SK-N-SH (cell line): ENCODE data around the gene XKR8. TPM values are rescaled to one million over a fixed set of nuclear protein-coding genes. Genes with fewer than 3 reads are reported as not detected.

Experiments used
- CTCF ChIA-PET: fragments of 300-600, 350-600 bp; formaldehyde crosslinking; extraction: SDS; loops from one replicate; lab custom pipeline; 2021; lab: Yijun Ruan, JAX
- POLR2A ChIA-PET: fragments of 350-600 bp; sonication (Branson Sonifier 250); formaldehyde crosslinking; extraction: SDS; loops from one replicate; lab custom pipeline; 2020; ENCODE audit warnings: antibody characterized with exemption, inconsistent platforms; lab: Yijun Ruan, JAX
- DNase-seq: peaks from one replicate; pipeline ENCODE4 v3.0.0; 2012
- H2AFZ ChIP-seq: fragments of 200-600 bp; sonication (generic); 2 replicates; pipeline ENCODE4 v1.8.1; 2016; ENCODE audit warnings: antibody characterized with exemption, mild to moderate bottlenecking, low read depth
- H3F3A ChIP-seq: fragments of 200-600 bp; sonication (generic); replicated peaks from 2 replicates; pipeline ENCODE3; 2016; ENCODE audit warnings: antibody characterized with exemption, mild to moderate bottlenecking; ENCODE audit not compliant: insufficient read depth
- H3K27ac ChIP-seq, 2 experiments: fragments of 200-500 bp in 1 of 2; fragments of 200-600 bp in 1 of 2; sonication (Bioruptor generic) in 1 of 2; sonication (generic), shearing (Covaris generic) in 1 of 2; 2 replicates each; pipeline versions ENCODE4 v1.5.1 to v1.6.1; 2014 to 2016; ENCODE audit warnings: low read depth in 2 of 2, inconsistent platforms in 1 of 2, low read length in 1 of 2, mild to moderate bottlenecking in 1 of 2, mixed read lengths in 1 of 2
- H3K27me3 ChIP-seq: fragments of 200-600 bp; sonication (generic), shearing (Covaris generic); 2 replicates; pipeline ENCODE4 v1.6.1; 2016; ENCODE audit warnings: mixed run types; ENCODE audit not compliant: insufficient read depth
- H3K36me3 ChIP-seq, 2 experiments: fragments of 200-500 bp in 1 of 2; fragments of 200-600 bp in 1 of 2; sonication (Bioruptor generic) in 1 of 2; sonication (generic) in 1 of 2; replicated peaks in 1 of 2; 2 replicates each; pipeline versions ENCODE3 to v1.5.1; 2014 to 2016; ENCODE audit warnings: low read length in 1 of 2, mild to moderate bottlenecking in 1 of 2; ENCODE audit not compliant: insufficient read depth in 2 of 2, control insufficient read depth in 1 of 2
- H3K4me1 ChIP-seq, 2 experiments: fragments of 200-500 bp in 1 of 2; fragments of 200-600 bp in 1 of 2; sonication (Bioruptor generic) in 1 of 2; sonication (generic), shearing (Covaris generic) in 1 of 2; 2 replicates each; pipeline versions ENCODE4 v1.5.1 to v1.6.1; 2014 to 2016; ENCODE audit warnings: low read depth in 1 of 2, low read length in 1 of 2, mixed run types in 1 of 2; ENCODE audit not compliant: insufficient read depth in 2 of 2, control insufficient read depth in 1 of 2
- H3K4me2 ChIP-seq: fragments of 200-600 bp; sonication (generic), shearing (Covaris generic); 2 replicates; pipeline ENCODE4 v1.6.1; 2017; ENCODE audit warnings: mixed run types
- H3K4me3 ChIP-seq, 2 experiments: fragments of 200-500 bp in 1 of 2; fragments of 200-600 bp in 1 of 2; sonication (Bioruptor generic) in 1 of 2; sonication (generic), shearing (Covaris generic) in 1 of 2; 2 replicates each; pipeline versions ENCODE4 v1.5.1 to v1.8.1; 2014 to 2016; ENCODE audit warnings: low read depth in 2 of 2, inconsistent platforms in 1 of 2, low read length in 1 of 2, mild to moderate bottlenecking in 1 of 2, mixed read lengths in 1 of 2, moderate library complexity in 1 of 2
- H3K79me2 ChIP-seq: fragments of 200-600 bp; sonication (generic); 2 replicates; pipeline ENCODE4 v1.8.1; 2017; ENCODE audit warnings: mild to moderate bottlenecking; ENCODE audit not compliant: insufficient read depth
- H3K9ac ChIP-seq: fragments of 200-600 bp; sonication (generic); 2 replicates; pipeline ENCODE4 v1.6.1; 2017; ENCODE audit warnings: mixed run types
- H3K9me2 ChIP-seq: fragments of 200-600 bp; sonication (generic); 2 replicates; pipeline ENCODE4 v1.6.1; 2017; ENCODE audit warnings: mixed run types
- H3K9me3 ChIP-seq: fragments of 200-600 bp; sonication (generic); 2 replicates; pipeline ENCODE4 v1.6.1; 2017; ENCODE audit warnings: mixed run types, mild to moderate bottlenecking, moderate library complexity
- H4K20me1 ChIP-seq: fragments of 200-600 bp; sonication (generic); 2 replicates; pipeline ENCODE4 v1.6.1; 2017; ENCODE audit warnings: mild to moderate bottlenecking, mixed run types; ENCODE audit not compliant: insufficient read depth
- EP300 ChIP-seq, 2 experiments: IDR thresholded peaks; 2 replicates each; pipeline versions ENCODE4 v1.4.0 to v1.6.1; 2012; ENCODE audit warnings: borderline replicate concordance in 1 of 2, low read depth in 1 of 2, low read length in 1 of 2
- FOSL2 ChIP-seq: IDR thresholded peaks from 2 replicates; pipeline ENCODE4 v1.4.0; 2012; ENCODE audit warnings: low read depth, mild to moderate bottlenecking, moderate library complexity, borderline replicate concordance
- GABPA ChIP-seq: IDR thresholded peaks from 2 replicates; pipeline ENCODE4 v1.4.0; 2012; ENCODE audit warnings: low read depth, mild to moderate bottlenecking
- GATA2 ChIP-seq: sonication (generic); formaldehyde crosslinking; IDR thresholded peaks from 2 replicates; pipeline ENCODE4 v1.5.0; 2020; ENCODE audit warnings: mild to moderate bottlenecking, missing genetic modification reagents
- IRF3 ChIP-seq: fragments of 150-350 bp; IDR thresholded peaks from 2 replicates; pipeline ENCODE4 v1.6.1; 2016; ENCODE audit warnings: mild to moderate bottlenecking, low read depth, low read length
- JUND ChIP-seq: IDR thresholded peaks from 2 replicates; pipeline ENCODE4 v1.4.0; 2012
- MXI1 ChIP-seq: IDR thresholded peaks from 2 replicates; pipeline ENCODE4 v1.6.1; 2012; ENCODE audit warnings: mild to moderate bottlenecking, low read depth, low read length, improper control_type of control experiment
- NRF1 ChIP-seq: IDR thresholded peaks from 2 replicates; pipeline ENCODE4 v1.6.1; 2012; ENCODE audit warnings: low read depth, mild to moderate bottlenecking, low read length
- RCOR1 ChIP-seq: fragments of 150-350 bp; IDR thresholded peaks from 2 replicates; pipeline ENCODE4 v1.6.1; 2017; ENCODE audit warnings: antibody characterized with exemption, low read length
- RFX5 ChIP-seq: IDR thresholded peaks from 2 replicates; pipeline ENCODE4 v1.6.1; 2012; ENCODE audit warnings: mild to moderate bottlenecking, improper control_type of control experiment, low read length
- RXRA ChIP-seq: IDR thresholded peaks from 2 replicates; pipeline ENCODE4 v1.4.0; 2012; ENCODE audit warnings: low read depth, mild to moderate bottlenecking, borderline replicate concordance
- TAF1 ChIP-seq: IDR thresholded peaks from 2 replicates; pipeline ENCODE4 v1.6.1; 2012; ENCODE audit warnings: low read depth, mild to moderate bottlenecking, low read length, moderate library complexity, borderline replicate concordance
- USF2 ChIP-seq: fragments of 150-350 bp; IDR thresholded peaks from 2 replicates; pipeline ENCODE4 v1.6.1; 2017; ENCODE audit warnings: antibody characterized with exemption, low read length, low read depth, borderline replicate concordance
- YY1 ChIP-seq: IDR thresholded peaks from 2 replicates; pipeline ENCODE4 v1.4.0; 2012; ENCODE audit warnings: low read depth, mild to moderate bottlenecking
- WGBS: methylation state at CpG from one replicate; pipeline ENCODE4 v1.1.6; 2017; ENCODE audit warnings: low lambda C conversion rate; 5-methylcytosine and 5-hydroxymethylcytosine counted together
- polyA plus RNA-seq, 3 experiments: library from polyadenylated mRNA; depleted of rRNA; stranded (reverse); fragments of >200 nt; gene quantifications; 2 replicates each; pipeline ENCODE4 v1.2.3, GENCODE V29; 2012
- TF ChIP-seq, protein P1 (sequence below): IDR thresholded peaks from 2 replicates; pipeline ENCODE4 v1.4.0; 2012; ENCODE audit warnings: low read depth, borderline replicate concordance
- TF ChIP-seq, protein P2 (sequence below): IDR thresholded peaks from 2 replicates; pipeline ENCODE4 v1.6.1; 2012; ENCODE audit warnings: mild to moderate bottlenecking, low read depth, low read length, moderate library complexity
- TF ChIP-seq, protein P3 (sequence below): IDR thresholded peaks from 2 replicates; pipeline ENCODE4 v1.4.0; 2012; ENCODE audit warnings: low read depth, borderline replicate concordance

The XKR8 gene
- polyA plus RNA-seq, 1 of the 3 experiments (the other 2 are of a cell fraction), result 0.02 TPM

DNA sequence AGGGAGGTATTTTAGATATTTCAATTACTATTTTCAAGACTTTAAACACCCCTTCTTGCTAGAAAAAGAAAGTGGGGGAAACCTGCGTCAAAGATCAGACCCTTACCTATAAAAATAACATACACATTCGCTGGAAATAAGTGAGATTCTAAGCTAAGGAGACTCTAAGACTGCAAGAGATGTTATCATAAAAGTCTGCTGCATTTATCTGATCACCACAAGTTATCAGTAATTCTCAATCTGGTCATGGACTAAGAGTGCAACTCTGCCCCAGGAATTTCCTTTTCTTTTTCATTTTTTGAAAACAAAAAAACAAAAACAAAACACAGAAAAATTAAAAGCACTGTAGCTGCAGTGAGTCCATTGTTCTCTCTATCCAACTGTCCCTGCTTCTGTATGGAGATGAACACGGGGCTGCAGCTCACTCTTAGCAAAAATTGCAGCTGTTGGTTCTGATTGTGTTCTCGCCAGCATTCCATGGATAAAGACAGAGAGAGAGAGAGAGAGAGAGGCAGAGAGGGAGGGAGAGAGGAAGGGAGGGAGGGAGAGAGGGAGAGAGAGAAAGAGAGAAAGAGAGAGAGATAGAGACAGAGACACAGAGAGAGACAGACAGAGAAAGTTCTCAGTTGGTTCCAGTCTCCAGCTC is 14.1 kb downstream of the XKR8 start:
- ChIA-PET POLR2A (no interaction called here), CTCF (interaction anchor here (0.6 to 2.4 kb wide), 4 partner anchors 73 to 285 kb away, joined by 3 to 8 read pairs (median 4); no protein-coding TSS in a partner anchor)
- no peaks in the 10 kb centered on the region for H3K27me3 ChIP-seq
- WGBS, result 78% methylated on average over 4 of the region's 4 CpGs
- no peak overlapping the region for H3K4me2 ChIP-seq
- peaks cover 8% of the 10 kb centered on the region for H3F3A ChIP-seq
- H3K4me1 ChIP-seq, result peaks cover 10 to 14% of the 10 kb centered on the region in 2 experiments; a peak in 3 of 4 replicates
- H3K9me3 ChIP-seq, result no peaks in the 10 kb centered on the region
- no peaks in the 10 kb centered on the region for H3K9me2 ChIP-seq
- H2AFZ ChIP-seq, result no peak overlapping the region
- H3K4me3 ChIP-seq, result no peak overlapping the region
- no peaks in the 10 kb centered on the region for H4K20me1 ChIP-seq
- H3K36me3 ChIP-seq, result peaks cover 26 to 31% of the 10 kb centered on the region in 2 experiments
- H3K27ac ChIP-seq, result no peak overlapping the region
- TF ChIP-seq RCOR1, result no peak
- TF ChIP-seq, protein P1, sequence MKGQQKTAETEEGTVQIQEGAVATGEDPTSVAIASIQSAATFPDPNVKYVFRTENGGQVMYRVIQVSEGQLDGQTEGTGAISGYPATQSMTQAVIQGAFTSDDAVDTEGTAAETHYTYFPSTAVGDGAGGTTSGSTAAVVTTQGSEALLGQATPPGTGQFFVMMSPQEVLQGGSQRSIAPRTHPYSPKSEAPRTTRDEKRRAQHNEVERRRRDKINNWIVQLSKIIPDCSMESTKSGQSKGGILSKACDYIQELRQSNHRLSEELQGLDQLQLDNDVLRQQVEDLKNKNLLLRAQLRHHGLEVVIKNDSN, result no peak
- TF ChIP-seq USF2, result no peak
- no peak for TF ChIP-seq IRF3
- TF ChIP-seq JUND, result no peak
- no peak for TF ChIP-seq GABPA
- TF ChIP-seq NRF1, result no peak
- no peak for TF ChIP-seq RXRA
- TF ChIP-seq RFX5, result no peak
- no peak for TF ChIP-seq GATA2 (CRISPR knock-in tag)
- TF ChIP-seq FOSL2, result no peak
- TF ChIP-seq, protein P2, sequence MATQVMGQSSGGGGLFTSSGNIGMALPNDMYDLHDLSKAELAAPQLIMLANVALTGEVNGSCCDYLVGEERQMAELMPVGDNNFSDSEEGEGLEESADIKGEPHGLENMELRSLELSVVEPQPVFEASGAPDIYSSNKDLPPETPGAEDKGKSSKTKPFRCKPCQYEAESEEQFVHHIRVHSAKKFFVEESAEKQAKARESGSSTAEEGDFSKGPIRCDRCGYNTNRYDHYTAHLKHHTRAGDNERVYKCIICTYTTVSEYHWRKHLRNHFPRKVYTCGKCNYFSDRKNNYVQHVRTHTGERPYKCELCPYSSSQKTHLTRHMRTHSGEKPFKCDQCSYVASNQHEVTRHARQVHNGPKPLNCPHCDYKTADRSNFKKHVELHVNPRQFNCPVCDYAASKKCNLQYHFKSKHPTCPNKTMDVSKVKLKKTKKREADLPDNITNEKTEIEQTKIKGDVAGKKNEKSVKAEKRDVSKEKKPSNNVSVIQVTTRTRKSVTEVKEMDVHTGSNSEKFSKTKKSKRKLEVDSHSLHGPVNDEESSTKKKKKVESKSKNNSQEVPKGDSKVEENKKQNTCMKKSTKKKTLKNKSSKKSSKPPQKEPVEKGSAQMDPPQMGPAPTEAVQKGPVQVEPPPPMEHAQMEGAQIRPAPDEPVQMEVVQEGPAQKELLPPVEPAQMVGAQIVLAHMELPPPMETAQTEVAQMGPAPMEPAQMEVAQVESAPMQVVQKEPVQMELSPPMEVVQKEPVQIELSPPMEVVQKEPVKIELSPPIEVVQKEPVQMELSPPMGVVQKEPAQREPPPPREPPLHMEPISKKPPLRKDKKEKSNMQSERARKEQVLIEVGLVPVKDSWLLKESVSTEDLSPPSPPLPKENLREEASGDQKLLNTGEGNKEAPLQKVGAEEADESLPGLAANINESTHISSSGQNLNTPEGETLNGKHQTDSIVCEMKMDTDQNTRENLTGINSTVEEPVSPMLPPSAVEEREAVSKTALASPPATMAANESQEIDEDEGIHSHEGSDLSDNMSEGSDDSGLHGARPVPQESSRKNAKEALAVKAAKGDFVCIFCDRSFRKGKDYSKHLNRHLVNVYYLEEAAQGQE, result no peak
- no peak for TF ChIP-seq YY1
- TF ChIP-seq, protein P3, sequence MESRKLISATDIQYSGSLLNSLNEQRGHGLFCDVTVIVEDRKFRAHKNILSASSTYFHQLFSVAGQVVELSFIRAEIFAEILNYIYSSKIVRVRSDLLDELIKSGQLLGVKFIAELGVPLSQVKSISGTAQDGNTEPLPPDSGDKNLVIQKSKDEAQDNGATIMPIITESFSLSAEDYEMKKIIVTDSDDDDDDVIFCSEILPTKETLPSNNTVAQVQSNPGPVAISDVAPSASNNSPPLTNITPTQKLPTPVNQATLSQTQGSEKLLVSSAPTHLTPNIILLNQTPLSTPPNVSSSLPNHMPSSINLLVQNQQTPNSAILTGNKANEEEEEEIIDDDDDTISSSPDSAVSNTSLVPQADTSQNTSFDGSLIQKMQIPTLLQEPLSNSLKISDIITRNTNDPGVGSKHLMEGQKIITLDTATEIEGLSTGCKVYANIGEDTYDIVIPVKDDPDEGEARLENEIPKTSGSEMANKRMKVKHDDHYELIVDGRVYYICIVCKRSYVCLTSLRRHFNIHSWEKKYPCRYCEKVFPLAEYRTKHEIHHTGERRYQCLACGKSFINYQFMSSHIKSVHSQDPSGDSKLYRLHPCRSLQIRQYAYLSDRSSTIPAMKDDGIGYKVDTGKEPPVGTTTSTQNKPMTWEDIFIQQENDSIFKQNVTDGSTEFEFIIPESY, result no peak
- no peak for TF ChIP-seq MXI1
- no peak for TF ChIP-seq TAF1
- TF ChIP-seq EP300 (IDR thresholded peaks at IDR 0.05; ENCODE audit: borderline replicate concordance in 1 of 2, low read depth in 1 of 2, low read length in 1 of 2), result no peak
- DNase-seq, result no peak
- no peak overlapping the region for H3K9ac ChIP-seq
- no peaks in the 10 kb centered on the region for H3K79me2 ChIP-seq
